H1 (cell line): ENCODE results near the gene AVPR1B. TPM values are rescaled to one million over a fixed set of nuclear protein-coding genes. Genes with fewer than 3 reads are reported as not detected.

ENCODE experiments used
- CTCF ChIA-PET: fragments of 300-600 bp; sonication (Branson Sonifier 250); formaldehyde crosslinking; loops from one replicate; lab custom pipeline; 2021; ENCODE audit not compliant: partially characterized antibody; lab: Charles Lee
- POLR2A ChIA-PET: fragments of 300-600 bp; sonication (Branson Sonifier 250); formaldehyde crosslinking; loops from one replicate; lab custom pipeline; 2021; ENCODE audit warnings: inconsistent platforms; ENCODE audit not compliant: partially characterized antibody; lab: Charles Lee
- DNase-seq, 2 experiments: peaks; one replicate each; pipeline versions ENCODE4 v3.0.0 to v3.0.0-alpha.2; 2010 to 2022; ENCODE audit warnings: low spot score in 2 of 2, low read depth in 1 of 2, mixed read lengths in 1 of 2
- FAIRE-seq: peaks from 2 replicates; lab custom pipeline; 2011; peaks lifted over from hg19 to GRCh38; lab: Jason Lieb, UNC
- H2AFZ ChIP-seq: 2 replicates; pipeline ENCODE4 v1.8.1; 2012; ENCODE audit warnings: low read length, inconsistent platforms
- H2AK5ac ChIP-seq: 2 replicates; pipeline ENCODE4 v1.6.1; 2013; ENCODE audit warnings: low read depth, low read length
- H2BK120ac ChIP-seq: replicated peaks from 2 replicates; pipeline ENCODE3; 2013; ENCODE audit warnings: low read depth, low read length, inconsistent platforms
- H2BK12ac ChIP-seq: 2 replicates; pipeline ENCODE4 v1.6.1; 2013; ENCODE audit warnings: low read depth, low read length
- H2BK15ac ChIP-seq: 2 replicates; pipeline ENCODE4 v1.6.1; 2013; ENCODE audit warnings: low read length
- H2BK20ac ChIP-seq: 2 replicates; pipeline ENCODE4 v1.6.1; 2013; ENCODE audit warnings: low read length
- H2BK5ac ChIP-seq: 2 replicates; pipeline ENCODE4 v1.6.1; 2013; ENCODE audit warnings: low read depth, low read length
- H3K14ac ChIP-seq: 2 replicates; pipeline ENCODE4 v1.6.1; 2013; ENCODE audit warnings: inconsistent platforms; ENCODE audit not compliant: insufficient read length
- H3K18ac ChIP-seq: 2 replicates; pipeline ENCODE4 v1.6.1; 2013; ENCODE audit warnings: low read length; ENCODE audit errors: extremely low read depth
- H3K23ac ChIP-seq: 2 replicates; pipeline ENCODE4 v1.6.1; 2013; ENCODE audit warnings: inconsistent platforms; ENCODE audit not compliant: insufficient read length
- H3K23me2 ChIP-seq: 2 replicates; pipeline ENCODE4 v1.6.1; 2013; ENCODE audit warnings: low read depth, low read length
- H3K27ac ChIP-seq: 2 replicates; pipeline ENCODE4 v1.6.1; 2011; ENCODE audit warnings: low read depth, low read length, inconsistent platforms
- H3K27me3 ChIP-seq, 4 experiments: replicated peaks in 1 of 4; 1 replicate in 1 of 4; 2 replicates in 3 of 4; pipeline versions ENCODE4 v1.6.1 to v1.8.1; 2011 to 2013; ENCODE audit warnings: low read length in 3 of 4, mild to moderate bottlenecking in 3 of 4, inconsistent platforms in 2 of 4, mixed read lengths in 2 of 4, moderate library complexity in 1 of 4; ENCODE audit not compliant: control insufficient read depth in 3 of 4, insufficient read depth in 3 of 4; ENCODE audit errors: extremely low read depth in 1 of 4
- H3K36me3 ChIP-seq, 4 experiments: 2 replicates each; pipeline versions ENCODE4 v1.6.1 to v1.8.1; 2011 to 2013; ENCODE audit warnings: mild to moderate bottlenecking in 4 of 4, low read length in 3 of 4, moderate library complexity in 2 of 4, control low read depth in 1 of 4, inconsistent platforms in 1 of 4; ENCODE audit not compliant: insufficient read depth in 4 of 4, control insufficient read depth in 2 of 4
- H3K4ac ChIP-seq: replicated peaks from 2 replicates; pipeline ENCODE3; 2013; ENCODE audit warnings: low read length, low read depth, mixed read lengths, inconsistent platforms; ENCODE audit not compliant: insufficient read length
- H3K4me1 ChIP-seq, 4 experiments: replicated peaks in 1 of 4; 1 replicate in 1 of 4; 2 replicates in 3 of 4; pipeline versions ENCODE4 v1.6.1 to v1.8.1; 2011 to 2013; ENCODE audit warnings: low read length in 3 of 4, inconsistent platforms in 2 of 4, mixed read lengths in 1 of 4; ENCODE audit not compliant: insufficient read depth in 4 of 4, control insufficient read depth in 3 of 4
- H3K4me2 ChIP-seq, 2 experiments: 2 replicates each; pipeline versions ENCODE4 v1.6.1 to v1.8.1; 2011 to 2013; ENCODE audit warnings: low read depth in 2 of 2, low read length in 2 of 2, control low read depth in 1 of 2, inconsistent platforms in 1 of 2, mild to moderate bottlenecking in 1 of 2; ENCODE audit not compliant: insufficient read depth in 1 of 2
- H3K4me3 ChIP-seq, 4 experiments: fragments of 200-600, 300-600 bp in 1 of 4; sonication (generic), shearing (Covaris generic), sonication (Bioruptor Twin) in 1 of 4; 2 replicates each; pipeline versions ENCODE4 v1.5.1 to v1.8.1; 2011 to 2016; ENCODE audit warnings: low read length in 4 of 4, low read depth in 3 of 4, control low read depth in 2 of 4, inconsistent platforms in 2 of 4, mild to moderate bottlenecking in 2 of 4, mixed read lengths in 1 of 4, moderate library complexity in 1 of 4; ENCODE audit not compliant: insufficient read depth in 2 of 4; ENCODE audit errors: extremely low read depth in 1 of 4
- H3K56ac ChIP-seq: replicated peaks from 2 replicates; pipeline ENCODE3; 2013; ENCODE audit warnings: low read depth, mild to moderate bottlenecking, mixed read lengths, low read length, inconsistent platforms; ENCODE audit not compliant: insufficient read length
- H3K79me1 ChIP-seq: 2 replicates; pipeline ENCODE4 v1.6.1; 2013; ENCODE audit warnings: low read depth, low read length, control low read depth
- H3K79me2 ChIP-seq, 2 experiments: 2 replicates each; pipeline versions ENCODE4 v1.6.1 to v1.8.1; 2012 to 2013; ENCODE audit warnings: low read length in 2 of 2, mild to moderate bottlenecking in 2 of 2, inconsistent platforms in 1 of 2; ENCODE audit not compliant: insufficient read depth in 2 of 2, control insufficient read depth in 1 of 2
- H3K9ac ChIP-seq, 4 experiments: replicated peaks in 1 of 4; 1 replicate in 1 of 4; 2 replicates in 3 of 4; pipeline versions ENCODE4 v1.6.1 to v1.8.1; 2011 to 2013; ENCODE audit warnings: low read depth in 3 of 4, low read length in 3 of 4, control low read depth in 2 of 4, mild to moderate bottlenecking in 2 of 4, moderate library complexity in 2 of 4, inconsistent platforms in 1 of 4; ENCODE audit errors: extremely low read depth in 1 of 4
- H3K9me3 ChIP-seq, 2 experiments: 2 replicates each; pipeline versions ENCODE4 v1.6.1 to v1.8.1; 2012 to 2013; ENCODE audit warnings: mild to moderate bottlenecking in 2 of 2, moderate library complexity in 2 of 2, control low read depth in 1 of 2, inconsistent platforms in 1 of 2, low read depth in 1 of 2, low read length in 1 of 2, mixed read lengths in 1 of 2; ENCODE audit not compliant: insufficient read depth in 2 of 2
- H4K20me1 ChIP-seq, 2 experiments: replicated peaks in 1 of 2; 2 replicates each; pipeline versions ENCODE3 to v1.8.1; 2011 to 2013; ENCODE audit warnings: inconsistent platforms in 2 of 2, low read length in 2 of 2, mild to moderate bottlenecking in 1 of 2; ENCODE audit not compliant: insufficient read depth in 2 of 2, control insufficient read depth in 1 of 2
- H4K5ac ChIP-seq: 2 replicates; pipeline ENCODE4 v1.6.1; 2013; ENCODE audit warnings: low read length, low read depth, mixed read lengths, inconsistent platforms; ENCODE audit not compliant: insufficient read length
- H4K8ac ChIP-seq: 2 replicates; pipeline ENCODE4 v1.8.0; 2013; ENCODE audit warnings: mild to moderate bottlenecking, moderate library complexity, low read length, inconsistent platforms; ENCODE audit not compliant: insufficient read depth; ENCODE audit errors: extremely low read depth
- H4K91ac ChIP-seq: replicated peaks from 2 replicates; pipeline ENCODE3; 2013; ENCODE audit warnings: low read length, mixed read lengths, inconsistent platforms; ENCODE audit not compliant: insufficient read length
- CBX5 ChIP-seq: fragments of 300-800, 300-1000 bp; sonication (generic); IDR thresholded peaks from 2 replicates; pipeline ENCODE4 v1.7.1; 2016; ENCODE audit warnings: antibody characterized with exemption, low read length, low read depth
- JUND ChIP-seq: IDR thresholded peaks from 2 replicates; pipeline ENCODE4 v1.6.1; 2011; ENCODE audit warnings: mild to moderate bottlenecking, improper control_type of control experiment, low read length
- RNF2 ChIP-seq: fragments of 200-900, 300-1000 bp; sonication (generic); IDR thresholded peaks from 2 replicates; pipeline ENCODE4 v1.7.1; 2016; ENCODE audit warnings: borderline replicate concordance, low read depth, mild to moderate bottlenecking, antibody characterized with exemption, low read length; ENCODE audit not compliant: poor library complexity, severe bottlenecking; ENCODE audit errors: missing control alignments
- TBP ChIP-seq: IDR thresholded peaks from 2 replicates; pipeline ENCODE4 v1.6.1; 2011; ENCODE audit warnings: low read depth, low read length, improper control_type of control experiment
- WGBS, 2 experiments: shearing (Covaris generic) in 1 of 2; methylation state at CpG; one replicate each; pipeline versions ENCODE4 v1.1.6 to v1.1.7; 2013 to 2015; ENCODE audit warnings: low lambda C conversion rate in 2 of 2, mixed read lengths in 2 of 2, inconsistent platforms in 1 of 2, low coverage in 1 of 2, missing lambda C conversion rate in 1 of 2; ENCODE audit not compliant: insufficient replicate concordance in 2 of 2, insufficient coverage in 1 of 2, insufficient read length in 1 of 2; ENCODE audit errors: extremely low coverage in 1 of 2, missing lambda C conversion rate in 1 of 2; 5-methylcytosine and 5-hydroxymethylcytosine counted together
- polyA plus RNA-seq, 7 experiments: library from polyadenylated mRNA; depleted of rRNA in 3 of 7; stranded (reverse) in 5 of 7; unstranded in 2 of 7; fragments of >200 nt in 5 of 7; fragments of 200-250 nt in 2 of 7; gene quantifications; 1 replicate in 5 of 7; 2 replicates in 1 of 7; 4 replicates in 1 of 7; pipeline versions ENCODE4 v1.2.1 to v1.2.3, GENCODE V29; 2011 to 2013; ENCODE audit warnings: missing spikeins in 2 of 7, mixed read lengths in 2 of 7
- total RNA-seq: library from RNA; stranded (reverse); fragmentation: NEBNext Ultra II Directional; extraction: Animal tissue kit (Norgen Biotek cat#: 25700); gene quantifications from 2 replicates; pipeline ENCODE4 v1.2.1, GENCODE V29; 2021

Gene AVPR1B
- total and polyA plus RNA-seq, 2 of the 8 experiments (the other 6 are each of a cell fraction or from before 2014, with no cell fraction given), result 0.29 to 0.50 TPM

DNA sequence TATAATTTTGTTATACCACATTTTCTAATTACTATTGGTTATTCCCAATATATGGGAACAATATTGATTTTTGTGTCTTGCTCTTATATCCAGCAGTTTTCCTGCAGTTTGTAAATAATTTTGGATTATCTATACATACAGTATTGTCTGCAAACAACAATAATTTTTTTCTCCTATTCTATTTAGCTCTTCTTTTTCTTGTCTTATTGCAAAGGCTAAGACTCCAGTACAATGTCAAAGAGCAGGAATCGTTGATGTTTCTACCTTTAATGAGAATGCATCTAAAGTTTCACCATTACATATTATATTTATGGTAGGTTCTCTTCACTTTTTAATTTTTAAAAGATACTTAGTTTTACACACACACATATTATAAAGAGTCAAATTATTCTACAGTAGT lies 4.1 kb upstream of the AVPR1B start:
- ChIA-PET CTCF (no interaction called here), POLR2A (no interaction called here)
- no peak for FAIRE-seq
- Histone ChIP-seq H3K9ac (no peak overlapping the region), H2BK5ac (no peak overlapping the region), H3K9me3 (no peaks in the 10 kb centered on the region; a peak in 2 of 4 replicates), H2BK12ac (no peak overlapping the region), H3K36me3 (no peaks in the 10 kb centered on the region), H3K27ac (no peak overlapping the region), H4K8ac (no peak overlapping the region), H3K56ac (no peak overlapping the region), H3K79me2 (no peaks in the 10 kb centered on the region), H3K18ac (no peak overlapping the region), H2BK20ac (no peak overlapping the region)
- TF ChIP-seq CBX5, result no peak
- TF ChIP-seq TBP, result no peak
- TF ChIP-seq JUND, result no peak
- no peak for TF ChIP-seq RNF2
- TF ChIP-seq, all 59 proteins: peak for 0
- Histone ChIP-seq H4K5ac (no peak overlapping the region), H2AFZ (no peak overlapping the region), H3K4me1 (peaks cover 0 to 3% (median 2%) of the 10 kb centered on the region in 4 experiments; a peak in 3 of 7 replicates), H3K79me1 (peaks cover 2% of the 10 kb centered on the region; the same call in 1 of the 2 replicates), H2AK5ac (no peak overlapping the region), H3K14ac (no peak overlapping the region), H3K27me3 (peaks cover 3 to 21% (median 20%) of the 10 kb centered on the region in 4 experiments), H4K20me1 (peaks cover 0 to under 1% of the 10 kb centered on the region in 2 experiments), H2BK15ac (no peak overlapping the region), H2BK120ac (no peak overlapping the region), H3K23me2 (peaks cover 16% of the 10 kb centered on the region), H3K4me3 (no peak overlapping the region), H3K4ac (no peak overlapping the region), H4K91ac (no peak overlapping the region), H3K4me2 (no peak overlapping the region), H3K23ac (no peak overlapping the region)
- DNase-seq, result no peak
- 83% methylated on average over 1 of the region's 1 CpG; no CpG with 5 or more reads in 1 of the 2 experiments for WGBS, 2 experiments
